ENCODE measurements around the gene SLC25A52.

Gene SLC25A52

DNA sequence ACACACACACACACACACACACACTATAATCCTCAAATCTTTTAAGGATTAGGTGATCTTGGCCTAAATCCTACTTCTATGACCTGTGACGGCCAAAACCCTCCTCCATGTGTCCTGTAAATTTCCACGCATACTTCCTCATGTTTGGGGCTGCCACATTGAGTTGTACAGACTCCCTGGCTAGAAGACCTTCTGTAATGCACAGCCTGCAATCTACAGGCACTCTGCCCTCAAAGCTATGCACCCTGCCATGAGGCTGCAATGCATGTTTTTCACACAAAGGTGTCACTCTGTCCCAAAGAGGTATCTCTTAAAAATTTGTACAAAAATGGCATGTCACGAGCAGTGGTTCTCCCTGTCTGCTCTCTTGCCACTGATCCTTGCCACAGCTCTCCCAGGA is 49.9 kb downstream of the SLC25A52 start:
- H4K20me1 ChIP-seq (ENCODE audit: insufficient read depth, low read length, poor library complexity, severe bottlenecking): no peaks in the 10 kb centered on the region
- TF ChIP-seq EZH2phosphoT487 (IDR thresholded peaks at IDR 0.05; ENCODE audit: borderline replicate concordance): no peak
- TF ChIP-seq, protein P1, sequence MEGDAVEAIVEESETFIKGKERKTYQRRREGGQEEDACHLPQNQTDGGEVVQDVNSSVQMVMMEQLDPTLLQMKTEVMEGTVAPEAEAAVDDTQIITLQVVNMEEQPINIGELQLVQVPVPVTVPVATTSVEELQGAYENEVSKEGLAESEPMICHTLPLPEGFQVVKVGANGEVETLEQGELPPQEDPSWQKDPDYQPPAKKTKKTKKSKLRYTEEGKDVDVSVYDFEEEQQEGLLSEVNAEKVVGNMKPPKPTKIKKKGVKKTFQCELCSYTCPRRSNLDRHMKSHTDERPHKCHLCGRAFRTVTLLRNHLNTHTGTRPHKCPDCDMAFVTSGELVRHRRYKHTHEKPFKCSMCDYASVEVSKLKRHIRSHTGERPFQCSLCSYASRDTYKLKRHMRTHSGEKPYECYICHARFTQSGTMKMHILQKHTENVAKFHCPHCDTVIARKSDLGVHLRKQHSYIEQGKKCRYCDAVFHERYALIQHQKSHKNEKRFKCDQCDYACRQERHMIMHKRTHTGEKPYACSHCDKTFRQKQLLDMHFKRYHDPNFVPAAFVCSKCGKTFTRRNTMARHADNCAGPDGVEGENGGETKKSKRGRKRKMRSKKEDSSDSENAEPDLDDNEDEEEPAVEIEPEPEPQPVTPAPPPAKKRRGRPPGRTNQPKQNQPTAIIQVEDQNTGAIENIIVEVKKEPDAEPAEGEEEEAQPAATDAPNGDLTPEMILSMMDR (conservative IDR thresholded peaks at IDR 0.05; ENCODE audit: low read length): peak; percentile 47
- no peak overlapping the region for H3K4me3 ChIP-seq (ENCODE audit: low read length, poor library complexity, severe bottlenecking)
- H3F3A ChIP-seq (ENCODE audit: low read depth): no peaks in the 10 kb centered on the region
- H3K4me1 ChIP-seq (ENCODE audit: insufficient read depth, low read length, poor library complexity, severe bottlenecking): no peaks in the 10 kb centered on the region
- H3K36me3 ChIP-seq (ENCODE audit: insufficient read depth, low read length): no peaks in the 10 kb centered on the region
- H3K27me3 ChIP-seq (ENCODE audit: insufficient read depth, low read length, poor library complexity, severe bottlenecking): no peaks in the 10 kb centered on the region
- no peak overlapping the region for H3K4me2 ChIP-seq (ENCODE audit: low read depth, low read length, poor library complexity, severe bottlenecking)
- no peak overlapping the region for H2AFZ ChIP-seq (ENCODE audit: low read length)
- no peaks in the 10 kb centered on the region for H3K9me2 ChIP-seq (replicated peaks; ENCODE audit: low read depth, low read length)
- no peaks in the 10 kb centered on the region for H3K79me2 ChIP-seq (ENCODE audit: insufficient read depth, low read length)
- no peak overlapping the region for H3K9ac ChIP-seq (ENCODE audit: low read depth, low read length, poor library complexity, severe bottlenecking)
- no peaks in the 10 kb centered on the region for H3K9me3 ChIP-seq (ENCODE audit: insufficient read depth, low read depth, low read length)
